Right lobe of liver (tissue), 6 donors: Measurements from ENCODE around the gene ARHGAP15. TPM values are rescaled to one million over a fixed set of nuclear protein-coding genes. Genes with fewer than 3 reads are reported as not detected.
A peak's percentile ranks its signal among the peaks of the same experiment; 100 is the strongest.

Source experiments
- ATAC-seq, 4 donors: fragments of 200-7000 bp; cut with Tn5 transposase; one replicate each; pipeline ENCODE4 v1.9.1; 2020; ENCODE audit warnings: mild to moderate bottlenecking in 4 of 4, moderate library complexity in 4 of 4
- DNase-seq, 3 donors: peaks; one replicate each; pipeline ENCODE4 v3.0.0-alpha.2; 2020
- H3K27ac ChIP-seq, 3 donors: fragments of 200-600 bp; one replicate each; pipeline ENCODE4 v1.8.0; 2022
- H3K27me3 ChIP-seq, 2 donors: fragments of 200-600 bp; one replicate each; pipeline ENCODE4 v1.8.0; 2022
- H3K36me3 ChIP-seq, 4 donors: fragments of 200-600 bp; sonication (generic) in 1 of 4; one replicate each; pipeline versions ENCODE4 v1.5.1 to v1.8.0; 2017 to 2022; ENCODE audit warnings: control low read depth in 1 of 4
- H3K4me1 ChIP-seq, 4 donors: fragments of 200-600 bp; sonication (generic) in 1 of 4; one replicate each; pipeline versions ENCODE4 v1.5.1 to v1.8.0; 2017 to 2022; ENCODE audit warnings: control low read depth in 1 of 4
- H3K4me3 ChIP-seq, 3 donors: fragments of 200-600 bp; one replicate each; pipeline ENCODE4 v1.8.0; 2022
- H3K9me3 ChIP-seq, 4 donors: fragments of 200-600 bp; sonication (generic) in 1 of 4; one replicate each; pipeline versions ENCODE4 v1.5.1 to v1.8.0; 2017 to 2022; ENCODE audit warnings: control low read depth in 1 of 4
- POLR2A ChIP-seq: fragments of 450-650 bp; IDR thresholded peaks from one replicate; pipeline ENCODE4 v1.6.1; 2017; ENCODE audit warnings: antibody characterized with exemption, mild to moderate bottlenecking
- WGBS: methylation state at CpG from one replicate; pipeline ENCODE4 v1.1.6; 2018; ENCODE audit warnings: low coverage, low lambda C conversion rate; ENCODE audit not compliant: insufficient coverage; ENCODE audit errors: missing lambda C conversion rate; 5-methylcytosine and 5-hydroxymethylcytosine counted together
- intact Hi-C, 2 donors: fragments of 100-400 bp; cut with DNase I; formaldehyde crosslinking; loops; one replicate each; pipeline versions ENCODE4 v1.11.2 to v1.14.1; 2022
- total RNA-seq, 6 experiments: library from RNA; depleted of rRNA in 2 of 6; stranded (reverse); fragments of >200 nt in 2 of 6; fragmentation: NEBNext Ultra II Directional in 3 of 6; extraction: Animal tissue kit (Norgen Biotek cat#: 25700) in 3 of 6; gene quantifications; one replicate each; pipeline versions ENCODE4 v1.1.0 to v1.2.4, GENCODE V29; 2016 to 2023
- TF ChIP-seq, protein P1 (sequence below), 4 donors: fragments of 200-600 bp in 3 of 4; fragments of 450-650 bp in 1 of 4; IDR thresholded peaks; one replicate each; pipeline versions ENCODE4 v1.5.1 to v1.8.0; 2016 to 2022; ENCODE audit warnings: antibody characterized with exemption in 4 of 4, mild to moderate bottlenecking in 2 of 4
- donor health status: DM: no; HTN: yes; CAD: no.
- donor health status: DM: no; HTN: no; CAD: no.
- donor health status: DM: no; HTN: no; CAD: no.
- donor health status: DM: no; HTN: yes; CAD: no.
- donor health status: DM: no; HTN: yes; CAD: no.

ARHGAP15 gene
- total RNA-seq, 6 experiments from 2014 or later: 3.3 to 8.2 (median 6.6) TPM

DNA sequence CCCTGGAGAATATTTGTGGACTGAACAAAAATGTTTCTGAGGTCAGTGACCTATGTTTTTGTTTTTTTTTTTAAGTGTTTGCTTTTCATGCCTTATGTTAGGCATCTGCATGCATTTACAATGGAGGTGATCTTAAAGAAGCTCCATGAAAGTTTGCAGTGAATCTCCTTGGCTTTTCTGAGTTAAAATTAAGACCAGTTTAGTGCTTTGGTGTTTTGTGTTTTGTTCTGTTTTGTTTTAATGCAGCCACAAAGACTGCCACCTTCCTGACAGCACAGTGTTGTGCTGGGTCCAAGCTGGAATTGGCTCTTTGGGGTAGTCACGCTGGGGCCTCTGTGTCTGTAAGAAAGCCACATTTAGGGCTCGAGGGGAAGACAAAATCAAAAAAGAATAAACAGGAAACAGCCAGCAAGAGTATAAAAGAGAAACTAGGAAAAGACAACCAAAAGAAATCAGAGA, 396.2 kb downstream of the ARHGAP15 start:
- ATAC-seq (peak in 1 of 4 donors; percentile 17), DNase-seq (no peak)
- no peaks in the 10 kb centered on the region for H3K27me3 ChIP-seq
- H3K27ac ChIP-seq: no peak overlapping the region
- 28% methylated on average over 2 of the region's 2 CpGs for WGBS
- no peak overlapping the region for H3K4me3 ChIP-seq
- TF ChIP-seq, protein P1, sequence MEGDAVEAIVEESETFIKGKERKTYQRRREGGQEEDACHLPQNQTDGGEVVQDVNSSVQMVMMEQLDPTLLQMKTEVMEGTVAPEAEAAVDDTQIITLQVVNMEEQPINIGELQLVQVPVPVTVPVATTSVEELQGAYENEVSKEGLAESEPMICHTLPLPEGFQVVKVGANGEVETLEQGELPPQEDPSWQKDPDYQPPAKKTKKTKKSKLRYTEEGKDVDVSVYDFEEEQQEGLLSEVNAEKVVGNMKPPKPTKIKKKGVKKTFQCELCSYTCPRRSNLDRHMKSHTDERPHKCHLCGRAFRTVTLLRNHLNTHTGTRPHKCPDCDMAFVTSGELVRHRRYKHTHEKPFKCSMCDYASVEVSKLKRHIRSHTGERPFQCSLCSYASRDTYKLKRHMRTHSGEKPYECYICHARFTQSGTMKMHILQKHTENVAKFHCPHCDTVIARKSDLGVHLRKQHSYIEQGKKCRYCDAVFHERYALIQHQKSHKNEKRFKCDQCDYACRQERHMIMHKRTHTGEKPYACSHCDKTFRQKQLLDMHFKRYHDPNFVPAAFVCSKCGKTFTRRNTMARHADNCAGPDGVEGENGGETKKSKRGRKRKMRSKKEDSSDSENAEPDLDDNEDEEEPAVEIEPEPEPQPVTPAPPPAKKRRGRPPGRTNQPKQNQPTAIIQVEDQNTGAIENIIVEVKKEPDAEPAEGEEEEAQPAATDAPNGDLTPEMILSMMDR (IDR thresholded peaks at IDR 0.05): no peak
- no peak for TF ChIP-seq POLR2A
- H3K4me1 ChIP-seq: no peaks in the 10 kb centered on the region
- intact Hi-C loops: no loop called here
- no peaks in the 10 kb centered on the region for H3K9me3 ChIP-seq
- H3K36me3 ChIP-seq: no peaks in the 10 kb centered on the region

DNA sequence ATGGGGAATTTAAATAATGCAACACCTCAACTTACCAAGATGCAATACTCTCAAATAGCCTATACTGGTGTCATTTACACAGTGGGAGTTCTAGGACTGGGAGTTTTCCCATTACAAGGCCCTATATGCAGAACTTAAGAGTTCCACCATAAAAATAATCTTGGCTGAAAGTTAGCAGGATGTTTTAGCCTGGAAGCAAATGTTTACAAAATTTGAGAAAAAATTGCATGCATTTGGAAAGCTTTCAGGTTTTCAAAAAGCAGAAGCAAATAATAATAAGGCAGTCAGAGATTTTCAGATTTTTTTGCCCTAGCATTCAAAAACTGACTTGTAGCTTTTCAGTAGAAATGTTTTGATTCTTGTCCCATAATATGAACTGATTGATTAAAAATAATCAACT, 397.3 kb downstream of the ARHGAP15 start:
- no peaks in the 10 kb centered on the region for H3K36me3 ChIP-seq
- intact Hi-C loops: no loop called here
- no peaks in the 10 kb centered on the region for H3K4me1 ChIP-seq
- no peaks in the 10 kb centered on the region for H3K9me3 ChIP-seq
- DNase-seq (no peak), ATAC-seq (no peak)
- no peak for TF ChIP-seq POLR2A
- TF ChIP-seq, protein P1 (IDR thresholded peaks at IDR 0.05): no peak
- H3K27ac ChIP-seq: no peak overlapping the region
- H3K27me3 ChIP-seq: no peaks in the 10 kb centered on the region
- no peak overlapping the region for H3K4me3 ChIP-seq

DNA sequence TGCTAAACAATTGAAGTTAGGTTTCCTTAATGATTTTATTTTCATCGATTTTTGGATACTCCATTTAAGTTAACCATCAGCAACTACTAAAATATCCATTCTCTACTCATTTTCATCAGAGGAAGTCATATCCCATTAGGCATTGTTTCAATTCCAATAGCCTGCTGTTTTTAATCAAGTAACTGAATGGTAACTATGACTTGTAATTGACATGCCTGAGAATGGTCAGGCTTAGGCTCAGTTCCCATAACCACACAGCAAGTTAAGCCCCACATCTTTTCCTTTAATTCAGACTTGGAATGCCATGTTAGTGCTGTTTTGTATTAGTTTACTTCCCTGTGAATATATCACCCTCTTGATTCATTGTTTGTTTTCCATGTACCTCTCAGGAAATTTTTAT, 398.8 kb downstream of the ARHGAP15 start:
- no peak for TF ChIP-seq POLR2A
- TF ChIP-seq, protein P1 (IDR thresholded peaks at IDR 0.05): no peak
- no peak overlapping the region for H3K27ac ChIP-seq
- intact Hi-C loops: no loop called here
- H3K4me1 ChIP-seq: no peaks in the 10 kb centered on the region
- DNase-seq (no peak), ATAC-seq (no peak)
- WGBS: 47% methylated on average over 1 of the region's 1 CpG
- no peaks in the 10 kb centered on the region for H3K27me3 ChIP-seq
- no peaks in the 10 kb centered on the region for H3K9me3 ChIP-seq
- H3K36me3 ChIP-seq: no peaks in the 10 kb centered on the region
- H3K4me3 ChIP-seq: no peak overlapping the region

DNA sequence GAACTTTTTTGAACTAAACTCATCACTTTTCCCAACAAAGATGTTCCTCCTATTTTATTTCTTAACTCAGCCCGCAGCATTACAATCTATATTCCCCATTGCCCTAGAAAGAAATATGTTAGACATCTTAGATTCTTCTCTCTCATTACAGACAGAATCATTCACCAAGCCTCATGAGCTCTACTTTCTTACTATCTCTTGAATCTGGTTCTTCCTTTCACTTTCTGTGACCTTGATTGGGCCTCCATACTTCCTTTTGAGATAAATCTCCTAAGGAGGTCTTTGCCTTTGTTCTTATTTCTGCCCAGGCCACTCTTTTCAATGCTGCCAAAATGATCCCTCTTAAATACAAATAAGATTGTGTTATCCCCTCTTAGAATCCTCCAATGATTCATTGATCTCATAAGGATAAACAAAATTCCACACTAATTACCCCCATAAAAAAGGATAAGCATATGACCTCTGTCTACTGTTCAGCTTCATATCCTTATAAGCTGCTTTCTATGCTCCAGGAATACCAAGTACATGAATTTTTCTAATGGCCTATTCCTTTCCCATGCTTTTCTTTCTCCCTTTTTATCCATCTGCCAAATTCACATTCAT, 400.0 kb downstream of the ARHGAP15 start:
- no peak for TF ChIP-seq POLR2A
- TF ChIP-seq, protein P1 (IDR thresholded peaks at IDR 0.05): no peak
- no peak for ATAC-seq
- WGBS: 89% methylated on average over 1 of the region's 1 CpG
- Histone ChIP-seq H3K9me3 (no peaks in the 10 kb centered on the region), H3K27me3 (no peaks in the 10 kb centered on the region), H3K4me3 (no peak overlapping the region), H3K36me3 (no peaks in the 10 kb centered on the region), H3K4me1 (no peaks in the 10 kb centered on the region), H3K27ac (no peak overlapping the region)
- no peak for DNase-seq
- intact Hi-C loops: no loop called here

DNA sequence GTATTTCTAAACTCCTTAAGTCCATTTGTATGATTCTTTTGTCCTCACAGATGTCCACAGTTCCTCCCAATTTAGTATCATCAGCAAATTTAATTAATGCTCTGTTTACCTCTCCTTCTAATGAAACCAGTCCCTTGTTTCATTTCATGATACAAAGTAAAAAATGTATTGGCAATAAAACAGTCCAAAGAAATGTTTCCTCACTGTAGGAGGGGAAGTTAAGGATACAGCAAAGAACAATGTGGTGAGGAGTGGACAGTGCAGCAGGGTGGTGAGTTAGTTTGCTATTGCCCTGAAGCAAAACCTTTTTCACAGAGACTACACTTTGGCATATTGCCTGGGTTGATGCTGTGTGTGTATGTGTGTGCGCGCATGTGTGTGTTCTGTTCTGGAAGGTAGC, 401.5 kb downstream of the ARHGAP15 start:
- no peaks in the 10 kb centered on the region for H3K4me1 ChIP-seq
- no peaks in the 10 kb centered on the region for H3K9me3 ChIP-seq
- H3K36me3 ChIP-seq: no peaks in the 10 kb centered on the region
- WGBS: 44% methylated on average over 2 of the region's 2 CpGs
- intact Hi-C loops: no loop called here
- H3K27me3 ChIP-seq: no peaks in the 10 kb centered on the region
- no peak overlapping the region for H3K4me3 ChIP-seq
- ATAC-seq (no peak), DNase-seq (no peak)
- no peak overlapping the region for H3K27ac ChIP-seq
- TF ChIP-seq, protein P1 (IDR thresholded peaks at IDR 0.05): no peak
- no peak for TF ChIP-seq POLR2A
